H9 (cell line): Measurements from ENCODE around the gene RITA1. TPM values are rescaled to one million over a fixed set of nuclear protein-coding genes. Genes with fewer than 3 reads are reported as not detected.

Experiments used
- DNase-seq: peaks from one replicate; pipeline ENCODE4 v3.0.0-alpha.2; 2017
- H2AFZ ChIP-seq: one replicate; pipeline ENCODE4 v1.6.1; 2013; ENCODE audit warnings: mild to moderate bottlenecking, low read length, control low read depth, moderate library complexity
- H2AK5ac ChIP-seq: 2 replicates; pipeline ENCODE4 v1.6.1; 2013; ENCODE audit warnings: low read length, control low read depth, mixed read lengths; ENCODE audit not compliant: insufficient read length
- H2BK120ac ChIP-seq: one replicate; pipeline ENCODE4 v1.6.1; 2013; ENCODE audit warnings: low read depth, mild to moderate bottlenecking, low read length, control low read depth, inconsistent platforms; ENCODE audit not compliant: poor library complexity, severe bottlenecking
- H2BK12ac ChIP-seq: 2 replicates; pipeline ENCODE4 v1.6.1; 2013; ENCODE audit warnings: low read length, control low read depth, mixed read lengths, low read depth; ENCODE audit not compliant: insufficient read length
- H2BK15ac ChIP-seq: 2 replicates; pipeline ENCODE4 v1.6.1; 2013; ENCODE audit warnings: low read depth, low read length, control low read depth
- H2BK20ac ChIP-seq: one replicate; pipeline ENCODE4 v1.6.1; 2013; ENCODE audit warnings: low read depth, mild to moderate bottlenecking, low read length, control low read depth, inconsistent platforms; ENCODE audit not compliant: poor library complexity, severe bottlenecking
- H2BK5ac ChIP-seq: 2 replicates; pipeline ENCODE4 v1.6.1; 2013; ENCODE audit warnings: low read length, control low read depth, mixed read lengths; ENCODE audit not compliant: insufficient read length
- H3K14ac ChIP-seq: 2 replicates; pipeline ENCODE4 v1.6.1; 2013; ENCODE audit warnings: low read length, control low read depth; ENCODE audit not compliant: insufficient read depth
- H3K18ac ChIP-seq: 2 replicates; pipeline ENCODE4 v1.6.1; 2013; ENCODE audit warnings: low read depth, mild to moderate bottlenecking, mixed read lengths, low read length, control low read depth; ENCODE audit not compliant: insufficient read length
- H3K23ac ChIP-seq: 2 replicates; pipeline ENCODE4 v1.6.1; 2013; ENCODE audit warnings: low read length, control low read depth, mixed read lengths, low read depth; ENCODE audit not compliant: insufficient read length
- H3K23me2 ChIP-seq: 2 replicates; pipeline ENCODE4 v1.6.1; 2013; ENCODE audit warnings: low read depth, mild to moderate bottlenecking, mixed read lengths, low read length, control low read depth; ENCODE audit not compliant: insufficient read length, poor library complexity, severe bottlenecking
- H3K27ac ChIP-seq: 2 replicates; pipeline ENCODE4 v1.5.1; 2013; ENCODE audit warnings: low read length, control low read depth, mixed read lengths, low read depth; ENCODE audit not compliant: insufficient read length
- H3K27me3 ChIP-seq: 2 replicates; pipeline ENCODE4 v1.6.1; 2013; ENCODE audit warnings: low read length, control low read depth, inconsistent platforms; ENCODE audit not compliant: insufficient read depth
- H3K4ac ChIP-seq: 2 replicates; pipeline ENCODE4 v1.6.1; 2013; ENCODE audit warnings: low read depth, mild to moderate bottlenecking, control low read depth, inconsistent platforms, low read length, moderate library complexity
- H3K4me1 ChIP-seq: 2 replicates; pipeline ENCODE4 v1.6.1; 2013; ENCODE audit warnings: low read length, control low read depth, inconsistent platforms; ENCODE audit not compliant: insufficient read depth
- H3K4me2 ChIP-seq: 2 replicates; pipeline ENCODE4 v1.6.1; 2013; ENCODE audit warnings: low read length, control low read depth, mixed read lengths; ENCODE audit not compliant: insufficient read length, insufficient read depth
- H3K56ac ChIP-seq: 2 replicates; pipeline ENCODE4 v1.6.1; 2013; ENCODE audit warnings: low read depth, mild to moderate bottlenecking, mixed read lengths, low read length, control low read depth; ENCODE audit not compliant: insufficient read length
- H3K79me1 ChIP-seq: 2 replicates; pipeline ENCODE4 v1.6.1; 2013; ENCODE audit warnings: low read depth, mild to moderate bottlenecking, moderate library complexity, low read length, control low read depth, inconsistent platforms; ENCODE audit not compliant: insufficient read depth, poor library complexity, severe bottlenecking
- H3K79me2 ChIP-seq: 2 replicates; pipeline ENCODE4 v1.6.1; 2013; ENCODE audit warnings: low read length, control low read depth, inconsistent platforms; ENCODE audit not compliant: insufficient read depth
- H3K9ac ChIP-seq: 2 replicates; pipeline ENCODE4 v1.6.1; 2013; ENCODE audit warnings: low read length, control low read depth, mixed read lengths; ENCODE audit not compliant: insufficient read length; ENCODE audit errors: extremely low read depth
- H3K9me3 ChIP-seq: one replicate; pipeline ENCODE4 v1.6.1; 2013; ENCODE audit warnings: low read depth, low read length, inconsistent platforms; ENCODE audit not compliant: control insufficient read depth
- H3T11ph ChIP-seq: one replicate; pipeline ENCODE4 v1.6.1; 2013; ENCODE audit warnings: mild to moderate bottlenecking, low read length, control low read depth, inconsistent platforms
- H4K20me1 ChIP-seq: one replicate; pipeline ENCODE4 v1.6.1; 2013; ENCODE audit not compliant: control insufficient read depth, insufficient read length, insufficient read depth
- H4K5ac ChIP-seq: 2 replicates; pipeline ENCODE4 v1.6.1; 2013; ENCODE audit warnings: low read depth, mild to moderate bottlenecking, mixed read lengths, low read length, control low read depth; ENCODE audit not compliant: insufficient read length
- H4K8ac ChIP-seq: replicated peaks from 2 replicates; pipeline ENCODE4 v1.6.1; 2013; ENCODE audit warnings: low read length, control low read depth, mixed read lengths, low read depth; ENCODE audit not compliant: insufficient read length
- H4K91ac ChIP-seq: 2 replicates; pipeline ENCODE4 v1.6.1; 2013; ENCODE audit warnings: low read depth, mild to moderate bottlenecking, moderate library complexity, mixed read lengths, low read length, control low read depth; ENCODE audit not compliant: insufficient read length
- H3K27ac Mint-ChIP-seq, 3 experiments: 2 replicates in 2 of 3; 3 replicates in 1 of 3; pipeline ENCODE4 v1.8.0; 2020 to 2021; ENCODE audit warnings: mixed read lengths in 3 of 3, mild to moderate bottlenecking in 1 of 3, moderate library complexity in 1 of 3
- H3K27me3 Mint-ChIP-seq: 2 replicates; pipeline ENCODE4 v1.8.0; 2021; ENCODE audit warnings: low read depth, mild to moderate bottlenecking, moderate library complexity, mixed read lengths
- H3K36me3 Mint-ChIP-seq, 3 experiments: 2 replicates in 2 of 3; 3 replicates in 1 of 3; pipeline ENCODE4 v1.8.0; 2020 to 2021; ENCODE audit warnings: low read depth in 3 of 3, mixed read lengths in 3 of 3; ENCODE audit not compliant: insufficient read depth in 1 of 3
- H3K4me1 Mint-ChIP-seq, 2 experiments: 2 replicates each; pipeline ENCODE4 v1.8.0; 2020; ENCODE audit warnings: mixed read lengths in 2 of 2
- H3K4me3 Mint-ChIP-seq, 2 experiments: 2 replicates in 1 of 2; 3 replicates in 1 of 2; pipeline ENCODE4 v1.8.0; 2020 to 2021; ENCODE audit warnings: mild to moderate bottlenecking in 2 of 2, mixed read lengths in 2 of 2, moderate library complexity in 1 of 2
- H3K9me3 Mint-ChIP-seq, 2 experiments: 2 replicates in 1 of 2; 3 replicates in 1 of 2; pipeline ENCODE4 v1.8.0; 2020; ENCODE audit warnings: mild to moderate bottlenecking in 2 of 2, mixed read lengths in 2 of 2, moderate library complexity in 1 of 2
- CTCF ChIP-seq: fragments of 200-600 bp; sonication (generic); conservative IDR thresholded peaks from 3 replicates; pipeline ENCODE4 v1.8.0; 2021; ENCODE audit warnings: antibody characterized with exemption, mild to moderate bottlenecking
- WGBS: extraction: QIAGEN DNeasy Blood & Tissue Kit; methylation state at CpG from one replicate; pipeline ENCODE4 v1.1.7; 2013; ENCODE audit warnings: missing lambda C conversion rate, low lambda C conversion rate, mixed read lengths; ENCODE audit not compliant: insufficient read length; ENCODE audit errors: extremely low coverage; 5-methylcytosine and 5-hydroxymethylcytosine counted together
- total RNA-seq: library from RNA; stranded (reverse); gene quantifications from 2 replicates; pipeline ENCODE4 v1.2.1, GENCODE V29; 2021

RITA1 gene
- total RNA-seq, 1 experiment from 2014 or later, result 26.1 TPM

GRCh38 chr12:113236539-113237399 lies 51.2 kb downstream of the RITA1 start:
- no peaks in the 10 kb centered on the region for H3K79me1 ChIP-seq
- Mint-ChIP-seq H3K4me3 (no peak overlapping the region), H3K27me3 (no peaks in the 10 kb centered on the region), H3K4me1 (peaks cover 30 to 36% of the 10 kb centered on the region in 2 experiments), H3K27ac (peak overlapping the region in 1 of 3 experiments; percentile 79; a peak in 1 of 7 replicates), H3K36me3 (peaks cover 6 to 14% (median 9%) of the 10 kb centered on the region in 3 experiments; a peak in 6 of 7 replicates), H3K9me3 (no peaks in the 10 kb centered on the region; a peak in 1 of 5 replicates)
- no peak for DNase-seq
- no peak overlapping the region for H4K91ac ChIP-seq
- H3K9ac ChIP-seq, result no peak overlapping the region
- peaks cover 6% of the 10 kb centered on the region; the same call in 1 of the 2 replicates for H3K4me1 ChIP-seq
- no peak overlapping the region for H2AFZ ChIP-seq
- H4K20me1 ChIP-seq, result no peaks in the 10 kb centered on the region
- TF ChIP-seq CTCF, result no peak
- H4K5ac ChIP-seq, result no peak overlapping the region
- H2BK120ac ChIP-seq, result no peak overlapping the region
- H3K14ac ChIP-seq, result no peak overlapping the region
- H3K23ac ChIP-seq, result no peak overlapping the region
- H3K27me3 ChIP-seq, result no peaks in the 10 kb centered on the region
- no peak overlapping the region for H3K4me2 ChIP-seq
- H2BK5ac ChIP-seq, result no peak overlapping the region
- H3K56ac ChIP-seq, result no peak overlapping the region
- no peaks in the 10 kb centered on the region for H3K23me2 ChIP-seq
- no CpG with 5 or more reads among the region's 5 CpGs for WGBS
- H3T11ph ChIP-seq, result no peak overlapping the region
- H3K79me2 ChIP-seq, result no peaks in the 10 kb centered on the region
- no peak overlapping the region for H2BK20ac ChIP-seq
- no peak overlapping the region for H4K8ac ChIP-seq
- no peak overlapping the region for H3K27ac ChIP-seq
- no peak overlapping the region for H2AK5ac ChIP-seq
- H3K18ac ChIP-seq, result no peak overlapping the region
- H2BK15ac ChIP-seq, result no peak overlapping the region
- H2BK12ac ChIP-seq, result no peak overlapping the region
- no peaks in the 10 kb centered on the region for H3K9me3 ChIP-seq
- no peak overlapping the region for H3K4ac ChIP-seq
